ENCODE results near the gene ABI3BP. TPM values are rescaled to one million over a fixed set of nuclear protein-coding genes. Genes with fewer than 3 reads are reported as not detected.

ABI3BP gene
- total RNA-seq, 6 experiments from 2014 or later: 1.5 to 4.9 (median 3.0) TPM

DNA sequence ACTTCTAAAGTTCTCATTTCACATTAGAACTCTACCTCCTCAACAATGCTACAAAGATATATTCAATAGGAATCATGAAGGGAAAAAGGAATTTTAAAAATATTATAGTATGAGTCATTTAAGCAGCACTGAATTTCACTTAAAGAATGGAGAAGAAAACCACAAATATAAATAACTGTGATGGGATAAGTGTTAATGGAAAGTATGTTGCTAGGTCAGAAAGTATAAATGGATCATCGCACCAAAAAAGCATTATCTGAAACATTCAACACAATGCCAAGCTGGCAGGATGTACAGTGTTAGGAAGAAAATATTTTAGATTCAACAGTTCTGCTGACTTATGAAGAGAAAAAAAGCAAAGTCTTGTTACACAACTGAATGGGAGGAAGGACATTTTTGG lies 182.6 kb downstream of the ABI3BP start:
- WGBS (ENCODE audit: insufficient coverage, low coverage, low lambda C conversion rate, missing lambda C conversion rate): 86% methylated on average over 1 of the region's 1 CpG
- intact Hi-C loops (cut with DNase I): no loop called here

DNA sequence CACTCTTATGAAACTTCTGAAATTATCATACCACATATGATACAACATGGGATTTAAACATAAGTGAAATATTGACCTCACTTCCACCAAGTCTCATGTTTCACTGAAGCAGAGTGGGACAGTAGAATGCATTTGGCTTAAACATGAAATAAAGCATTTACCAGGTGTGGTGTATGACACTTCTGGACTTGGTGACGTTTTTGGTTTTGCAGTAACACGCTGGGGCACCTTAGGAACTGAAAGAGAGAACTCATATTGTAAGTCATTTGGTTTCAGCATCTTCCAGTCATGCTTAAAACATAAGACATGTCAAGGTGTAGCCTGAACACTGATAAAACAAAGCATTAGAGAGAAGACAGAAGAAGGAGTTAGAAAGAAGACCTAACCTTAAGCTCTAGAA lies 188.6 kb downstream of the ABI3BP start:
- TF ChIP-seq CTCF (IDR thresholded peaks at IDR 0.05) (no peak), POLR2A (IDR thresholded peaks at IDR 0.05) (no peak)
- DNase-seq (no peak), ATAC-seq (no peak)
- WGBS (ENCODE audit: insufficient coverage, low coverage, low lambda C conversion rate, missing lambda C conversion rate): 65% methylated on average over 2 of the region's 2 CpGs
- H3K36me3 ChIP-seq: no peaks in the 10 kb centered on the region
- H3K4me3 ChIP-seq: no peak overlapping the region
- no peak overlapping the region for H3K27ac ChIP-seq
- H3K4me1 ChIP-seq: no peaks in the 10 kb centered on the region
- no peaks in the 10 kb centered on the region for H3K27me3 ChIP-seq
- intact Hi-C loops (cut with DNase I): loop anchor here in 1 of 2 donors (10.0 kb wide), 1 partner anchor 330 kb away; no protein-coding TSS in a partner anchor
- no peaks in the 10 kb centered on the region for H3K9me3 ChIP-seq

More for the DNA sequence above, 182.6 kb downstream of the ABI3BP start:
- no peak overlapping the region for H3K4me3 ChIP-seq
- no peaks in the 10 kb centered on the region for H3K9me3 ChIP-seq
- ATAC-seq (no peak), DNase-seq (no peak)
- H3K4me1 ChIP-seq: no peaks in the 10 kb centered on the region
- no peak for TF ChIP-seq CTCF (IDR thresholded peaks at IDR 0.05)
- TF ChIP-seq POLR2A (IDR thresholded peaks at IDR 0.05): no peak
- H3K27ac ChIP-seq: no peak overlapping the region
- no peaks in the 10 kb centered on the region for H3K36me3 ChIP-seq
- no peaks in the 10 kb centered on the region for H3K27me3 ChIP-seq

- H3K4me3 ChIP-seq: no peak overlapping the region
- H3K36me3 ChIP-seq: no peaks in the 10 kb centered on the region
- DNase-seq (no peak), ATAC-seq (no peak)
- intact Hi-C loops (cut with DNase I): loop anchor here in 1 of 2 donors (10.0 kb wide), 1 partner anchor 329 kb away; no protein-coding TSS in a partner anchor
- TF ChIP-seq CTCF (IDR thresholded peaks at IDR 0.05): no peak
- no peak for TF ChIP-seq POLR2A (IDR thresholded peaks at IDR 0.05)
- H3K27ac ChIP-seq: no peak overlapping the region
- H3K9me3 ChIP-seq: no peaks in the 10 kb centered on the region
- no peaks in the 10 kb centered on the region for H3K4me1 ChIP-seq
- no peaks in the 10 kb centered on the region for H3K27me3 ChIP-seq
Measured at GRCh38 chr3:100803711-100804110, 189.5 kb downstream of the ABI3BP start.

DNA sequence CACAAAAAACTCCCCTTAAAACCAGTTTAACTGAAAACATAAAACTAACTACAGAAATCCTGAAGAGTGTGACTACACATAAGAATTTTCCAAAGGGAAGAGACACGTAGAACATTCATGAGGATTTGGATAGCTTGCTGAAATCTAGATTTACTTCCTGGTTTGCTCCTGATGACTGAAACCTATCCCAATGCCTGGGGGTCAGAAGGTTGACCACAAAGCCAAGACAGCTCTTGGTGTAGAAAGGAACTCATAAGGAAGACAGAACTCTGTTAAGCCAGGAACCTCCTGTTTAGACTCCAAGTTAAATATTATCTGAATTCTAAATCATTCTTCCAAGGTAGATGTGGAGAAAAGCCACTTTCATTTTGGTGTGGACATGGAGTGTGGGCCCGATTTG lies 191.1 kb downstream of the ABI3BP start:
- H3K27me3 ChIP-seq: no peaks in the 10 kb centered on the region
- H3K27ac ChIP-seq: no peak overlapping the region
- ATAC-seq: no peak
- no peak for DNase-seq
- H3K36me3 ChIP-seq: no peaks in the 10 kb centered on the region
- H3K4me1 ChIP-seq: no peaks in the 10 kb centered on the region
- intact Hi-C loops (cut with DNase I): loop anchor here in 1 of 2 donors (10.0 kb wide), 1 partner anchor 327 kb away; no protein-coding TSS in a partner anchor
- H3K9me3 ChIP-seq: no peaks in the 10 kb centered on the region
- 70% methylated on average over 2 of the region's 2 CpGs for WGBS (ENCODE audit: insufficient coverage, low coverage, low lambda C conversion rate, missing lambda C conversion rate)
- no peak overlapping the region for H3K4me3 ChIP-seq
- TF ChIP-seq POLR2A (IDR thresholded peaks at IDR 0.05) (no peak), CTCF (IDR thresholded peaks at IDR 0.05) (no peak)

GRCh38 chr3:100798012-100798411 lies 195.2 kb downstream of the ABI3BP start:
- H3K36me3 ChIP-seq: no peaks in the 10 kb centered on the region
- intact Hi-C loops (cut with DNase I): no loop called here

More at GRCh38 chr3:100798012-100798411, 195.2 kb downstream of the ABI3BP start:
- Histone ChIP-seq H3K4me1 (peaks cover 0 to 4% (median 0%) of the 10 kb centered on the region in 4 donors), H3K4me3 (no peak overlapping the region), H3K27me3 (no peaks in the 10 kb centered on the region), H3K9me3 (no peaks in the 10 kb centered on the region), H3K27ac (no peak overlapping the region)
- WGBS (ENCODE audit: insufficient coverage, low coverage, low lambda C conversion rate, missing lambda C conversion rate): 73% methylated on average over 1 of the region's 1 CpG
- TF ChIP-seq CTCF (IDR thresholded peaks at IDR 0.05): no peak
- TF ChIP-seq POLR2A (IDR thresholded peaks at IDR 0.05): no peak
- DNase-seq: no peak
- ATAC-seq: no peak
